HG02884 (cell line): ENCODE results near the gene CDK5R2.

ENCODE experiments used
- ATAC-seq: cut with Tn5 transposase; IDR thresholded peaks from one replicate; pipeline ENCODE4 v1.9.1; 2021; ENCODE audit warnings: mild to moderate bottlenecking, moderate library complexity; ENCODE audit not compliant: unreplicated experiment

The CDK5R2 gene

GRCh38 chr2:219001577-219002394, 42.3 kb downstream of the CDK5R2 start:
- ATAC-seq: no peak

GRCh38 chr2:219002395-219003266, 43.2 kb downstream of the CDK5R2 start:
- no peak for ATAC-seq

- no peak for ATAC-seq
Observed at GRCh38 chr2:219003267-219003634, 43.8 kb downstream of the CDK5R2 start.

- ATAC-seq: no peak
Observed at GRCh38 chr2:219003979-219004378, 44.5 kb downstream of the CDK5R2 start.

- no peak for ATAC-seq
Observed at GRCh38 chr2:219009294-219009693, 49.8 kb downstream of the CDK5R2 start.

- ATAC-seq: no peak
Observed at GRCh38 chr2:219010162-219010756, 50.8 kb downstream of the CDK5R2 start.

- no peak for ATAC-seq
Observed at GRCh38 chr2:219010873-219011272, 51.4 kb downstream of the CDK5R2 start.
